Mesodermal cell (in vitro differentiated cells): ENCODE measurements around the gene HIPK4.

Experiments
- H3K27ac ChIP-seq: 2 replicates; pipeline ENCODE4 v1.7.0; 2013; ENCODE audit warnings: mild to moderate bottlenecking, low read depth, low read length, moderate library complexity; ENCODE audit not compliant: severe bottlenecking
- H3K36me3 ChIP-seq: 2 replicates; pipeline ENCODE4 v1.7.1; 2013; ENCODE audit warnings: mild to moderate bottlenecking, low read length, moderate library complexity; ENCODE audit not compliant: control insufficient read depth, insufficient read depth
- H3K4me1 ChIP-seq: one replicate; pipeline ENCODE4 v1.7.1; 2013; ENCODE audit warnings: mild to moderate bottlenecking, low read length; ENCODE audit not compliant: insufficient read depth, control insufficient read depth, poor library complexity, severe bottlenecking
- H3K4me3 ChIP-seq: 2 replicates; pipeline ENCODE4 v1.7.0; 2013; ENCODE audit warnings: low read length, control low read depth, mild to moderate bottlenecking; ENCODE audit not compliant: insufficient read depth, poor library complexity, severe bottlenecking; ENCODE audit errors: extremely low read depth
- H3K9me3 ChIP-seq: 2 replicates; pipeline ENCODE4 v1.7.1; 2013; ENCODE audit warnings: mild to moderate bottlenecking, low read length, moderate library complexity; ENCODE audit not compliant: control insufficient read depth
- WGBS, 2 experiments: methylation state at CpG; one replicate each; pipeline ENCODE4 v1.1.5; 2013; ENCODE audit warnings: missing lambda C conversion rate in 2 of 2; ENCODE audit not compliant: insufficient coverage in 2 of 2; 5-methylcytosine and 5-hydroxymethylcytosine counted together

HIPK4 gene

DNA sequence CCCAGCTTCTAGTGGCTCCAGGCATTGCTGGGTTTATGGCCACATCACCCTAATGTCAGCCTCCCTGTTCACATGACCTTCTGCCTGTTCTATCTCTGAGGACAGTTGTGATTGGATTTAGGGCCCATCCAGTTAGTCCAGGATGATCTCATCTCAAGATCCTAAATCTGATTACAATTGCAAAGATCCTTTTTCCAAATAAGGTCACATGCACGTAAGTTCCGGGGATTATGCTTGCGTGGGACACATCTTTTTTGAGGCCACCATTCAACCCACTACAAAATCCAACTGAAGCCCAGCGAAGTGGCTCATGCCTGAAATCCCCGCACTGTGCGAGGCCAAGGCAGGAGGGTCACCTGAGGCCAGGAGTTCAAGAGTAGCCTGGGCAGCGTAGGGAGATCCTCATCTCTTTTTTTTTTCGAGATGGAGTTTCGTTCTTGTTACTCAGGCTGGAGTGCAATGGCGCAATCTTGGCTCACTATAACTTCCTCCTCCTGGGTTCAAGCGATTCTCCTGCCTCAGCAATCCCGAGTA, 29.2 kb downstream of the HIPK4 start:
- H3K27ac ChIP-seq = no peak overlapping the region
- H3K4me3 ChIP-seq = no peak overlapping the region
- H3K9me3 ChIP-seq = no peaks in the 10 kb centered on the region
- H3K36me3 ChIP-seq = peaks cover 15% of the 10 kb centered on the region
- H3K4me1 ChIP-seq = peaks cover 11% of the 10 kb centered on the region
- 94% methylated on average over 10 to 12 of the region's 12 CpGs for WGBS, 2 experiments

DNA sequence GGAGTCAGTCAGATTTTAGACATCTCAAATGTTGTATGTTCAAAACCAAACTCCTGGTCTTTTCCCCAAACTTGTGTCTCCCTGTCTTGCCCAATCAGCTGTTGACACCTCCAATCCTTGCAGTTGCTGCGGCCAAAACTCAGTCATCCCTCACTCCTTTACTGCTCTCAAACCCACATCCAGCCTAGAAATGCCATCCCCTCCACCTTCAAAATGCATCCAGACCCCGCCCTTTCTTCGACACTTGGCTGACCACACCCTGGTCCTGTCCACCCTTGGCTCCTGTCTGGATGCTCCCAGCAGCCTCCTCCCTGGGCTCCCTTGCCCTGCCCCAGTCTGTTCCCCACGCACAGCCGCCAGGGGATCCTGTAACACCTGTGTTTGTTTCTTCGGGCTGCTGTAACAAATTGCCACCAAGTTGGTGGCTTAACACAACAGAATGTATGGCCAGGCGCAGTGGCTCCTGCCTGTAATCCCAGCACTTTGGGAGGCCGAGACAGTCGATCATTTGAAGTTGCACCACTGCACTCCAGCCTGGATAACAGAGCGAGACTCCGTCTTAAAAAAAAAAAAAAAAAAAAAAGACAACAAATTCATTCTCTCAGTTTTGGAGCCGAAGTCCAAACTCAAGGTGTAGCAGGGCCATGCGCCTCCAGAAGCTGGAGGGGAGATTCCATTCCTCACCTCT, 29.8 kb downstream of the HIPK4 start:
- Histone ChIP-seq H3K4me1 (peaks cover 11% of the 10 kb centered on the region), H3K9me3 (no peaks in the 10 kb centered on the region)
- WGBS, 2 experiments = 93 to 96% methylated on average over 9 to 10 of the region's 13 CpGs

GRCh38 chr19:40358773-40359172, 31.2 kb downstream of the HIPK4 start:
- H3K27ac ChIP-seq = no peak overlapping the region
- H3K4me1 ChIP-seq = peaks cover 11% of the 10 kb centered on the region
- H3K4me3 ChIP-seq = no peak overlapping the region
- H3K36me3 ChIP-seq = peaks cover 15% of the 10 kb centered on the region
- 100% methylated on average over 1 of the region's 5 CpGs for WGBS, 2 experiments
- H3K9me3 ChIP-seq = no peaks in the 10 kb centered on the region

More for the DNA sequence above, 29.8 kb downstream of the HIPK4 start:
- Histone ChIP-seq H3K36me3 (peaks cover 15% of the 10 kb centered on the region), H3K27ac (no peak overlapping the region), H3K4me3 (no peak overlapping the region)

DNA sequence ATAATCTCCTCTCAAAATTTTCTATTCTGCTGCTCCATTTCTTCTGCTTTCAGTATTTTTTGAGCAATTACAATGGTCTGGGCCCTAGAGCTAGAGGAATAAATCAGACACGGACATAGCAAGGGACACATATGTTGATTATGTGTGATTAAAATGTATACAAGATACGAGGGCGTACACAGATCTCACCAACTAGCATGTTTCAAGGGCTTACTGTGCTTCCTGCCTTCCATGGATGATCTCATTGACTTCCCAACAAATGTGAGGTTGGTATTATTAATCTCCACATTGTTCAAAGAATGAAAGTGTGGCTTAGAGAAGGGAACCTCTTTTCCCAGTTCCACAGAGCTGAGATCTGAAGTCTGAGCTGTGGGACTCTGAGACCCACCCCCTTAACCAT, 32.3 kb downstream of the HIPK4 start:
- 100% methylated on average over 1 to 3 of the region's 3 CpGs for WGBS, 2 experiments
- no peaks in the 10 kb centered on the region for H3K9me3 ChIP-seq
- H3K4me1 ChIP-seq = peaks cover 3% of the 10 kb centered on the region
- H3K36me3 ChIP-seq = peaks cover 15% of the 10 kb centered on the region
- no peak overlapping the region for H3K4me3 ChIP-seq
- H3K27ac ChIP-seq = no peak overlapping the region

- Histone ChIP-seq H3K9me3 (no peaks in the 10 kb centered on the region), H3K36me3 (peaks cover 15% of the 10 kb centered on the region), H3K4me3 (no peak overlapping the region), H3K27ac (no peak overlapping the region), H3K4me1 (peaks cover 3% of the 10 kb centered on the region)
- 84 to 95% methylated on average over 2 to 3 of the region's 6 CpGs for WGBS, 2 experiments
Observed at GRCh38 chr19:40356681-40357595, 33.0 kb downstream of the HIPK4 start.

DNA sequence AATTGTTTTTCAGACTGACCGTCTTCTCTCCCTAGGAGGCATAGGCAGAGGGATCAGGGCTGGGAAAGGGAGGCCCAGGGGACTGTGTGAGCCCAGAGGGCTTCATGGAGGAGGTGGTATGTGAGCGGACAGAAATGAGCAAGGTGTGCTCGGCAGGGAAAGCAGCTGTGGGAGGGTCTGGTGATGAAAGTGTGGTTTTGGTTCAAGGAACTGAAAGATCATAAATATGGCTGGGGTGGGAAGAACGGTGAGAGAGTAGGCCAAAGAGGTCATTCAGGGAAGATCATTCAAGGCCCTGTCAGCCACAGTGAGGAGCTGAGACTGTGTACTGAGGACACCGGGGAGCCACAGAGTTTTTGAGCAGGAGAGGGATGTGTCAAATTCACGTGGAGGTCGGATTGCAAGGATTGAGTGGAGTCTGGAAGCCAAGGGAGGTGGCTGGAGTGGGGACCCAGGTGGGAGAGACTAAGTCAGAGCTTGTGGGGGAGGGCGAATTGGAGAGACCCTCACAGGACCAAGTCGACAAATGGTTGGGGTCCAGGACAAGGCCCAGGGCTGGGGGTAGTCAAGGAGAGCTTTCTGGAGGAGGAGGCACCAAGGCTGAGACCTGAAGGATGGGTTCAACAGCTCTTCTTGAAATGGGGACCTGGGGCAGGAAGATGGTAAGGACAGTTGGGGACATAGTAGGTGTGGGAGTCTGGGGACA, 33.9 kb downstream of the HIPK4 start:
- no peaks in the 10 kb centered on the region for H3K9me3 ChIP-seq
- peaks cover 15% of the 10 kb centered on the region for H3K36me3 ChIP-seq
- no peak overlapping the region for H3K27ac ChIP-seq
- H3K4me1 ChIP-seq = peaks cover 3% of the 10 kb centered on the region
- 95 to 99% methylated on average over 8 to 9 of the region's 9 CpGs for WGBS, 2 experiments
- H3K4me3 ChIP-seq = no peak overlapping the region

- 17 to 19% methylated on average over 17 of the region's 17 CpGs for WGBS, 2 experiments
- Histone ChIP-seq H3K9me3 (no peaks in the 10 kb centered on the region), H3K4me3 (peak overlapping the region; percentile 81), H3K36me3 (peaks cover 6% of the 10 kb centered on the region), H3K4me1 (no peaks in the 10 kb centered on the region), H3K27ac (no peak overlapping the region)
Observed at GRCh38 chr19:40348961-40349507, 40.9 kb downstream of the HIPK4 start.

DNA sequence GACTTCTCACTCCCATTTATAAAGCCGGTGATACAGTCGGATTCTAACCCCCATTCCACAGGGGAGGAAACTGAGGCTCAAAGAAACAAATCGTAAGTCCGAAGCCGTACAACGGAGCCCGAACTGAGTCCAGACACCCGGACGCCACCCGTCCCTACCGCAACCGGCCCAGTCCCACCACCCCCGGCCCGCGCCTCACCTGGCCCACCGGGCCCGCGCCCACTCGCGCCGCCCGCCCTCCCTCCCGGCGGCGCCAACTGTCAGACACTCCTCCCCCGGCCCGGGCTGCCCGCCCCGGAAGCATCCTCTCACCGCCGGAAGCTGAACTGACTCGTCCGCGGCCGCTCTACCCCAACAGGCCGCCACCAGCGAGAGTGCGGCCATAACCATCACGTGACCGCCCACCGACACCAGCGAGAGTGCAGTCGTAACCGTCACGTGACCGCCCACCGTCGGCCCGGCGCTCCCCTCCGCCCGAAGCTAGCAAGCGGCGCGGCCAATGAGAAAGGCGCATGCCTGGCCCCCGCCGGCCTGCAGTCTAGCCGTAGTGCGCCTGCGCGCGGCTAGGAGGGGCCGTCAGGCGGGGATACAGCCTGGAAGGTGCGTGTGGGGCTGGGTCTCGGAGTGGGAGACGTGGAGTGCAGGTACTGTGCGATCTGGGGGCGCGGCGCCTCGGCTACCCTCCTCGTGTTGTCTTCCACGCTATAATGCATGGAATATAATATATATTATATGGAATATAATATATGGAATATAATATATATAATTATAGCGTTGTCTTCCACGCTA, 41.7 kb downstream of the HIPK4 start, which contains the start of the genes C19orf47 and PLD3:
Gene C19orf47 (minus strand): TSS at position 273 of the 789 bp plus-strand sequence. CDS start 6,540 bp downstream, outside the sequence.
Gene PLD3 (plus strand): TSS at position 571 of the 789 bp plus-strand sequence. CDS start 17,789 bp downstream, outside the sequence.
- Histone ChIP-seq H3K4me3 (peak within 1 kb of the TSS; percentile 81), H3K4me1 (no peaks in the 10 kb centered on the region), H3K36me3 (peaks cover 6% of the 10 kb centered on the region), H3K27ac (no peak within 1 kb of the TSS), H3K9me3 (no peaks in the 10 kb centered on the region)
- WGBS, 2 experiments = 0% methylated on average over 41 to 55 of the region's 77 CpGs

GRCh38 chr19:40344422-40344821, 45.6 kb downstream of the HIPK4 start:
- Histone ChIP-seq H3K9me3 (no peaks in the 10 kb centered on the region), H3K36me3 (peaks cover 23% of the 10 kb centered on the region), H3K4me1 (no peaks in the 10 kb centered on the region), H3K27ac (no peak overlapping the region), H3K4me3 (no peak overlapping the region)
- WGBS, 2 experiments = 93 to 99% methylated on average over 6 of the region's 7 CpGs
